HG03558 (cell line): ENCODE results near the gene AGAP3.

Experiments
- ATAC-seq: cut with Tn5 transposase; IDR thresholded peaks from one replicate; pipeline ENCODE4 v1.9.1; 2021; ENCODE audit warnings: moderate number of reproducible peaks; ENCODE audit not compliant: unreplicated experiment; ENCODE audit errors: extremely low read depth

The AGAP3 gene

DNA sequence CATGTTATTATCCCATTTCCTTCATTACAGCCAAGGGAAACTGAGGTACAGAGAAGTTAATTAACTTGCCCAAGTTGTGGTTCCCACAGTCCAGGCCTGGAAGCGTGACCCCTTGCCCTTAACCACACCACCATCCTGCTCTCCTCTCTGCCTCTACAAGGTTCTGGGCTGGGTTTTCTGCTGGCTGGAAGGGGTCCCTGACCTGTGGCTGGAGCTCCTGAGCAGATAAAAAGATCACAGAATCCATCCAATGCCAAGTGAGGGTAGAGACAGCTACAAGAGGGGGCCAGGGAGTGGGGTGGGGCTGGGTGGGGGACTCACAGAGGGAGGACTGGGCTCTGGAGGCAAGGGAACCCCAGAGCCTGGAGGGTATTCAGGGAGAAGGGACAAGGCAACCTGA lies 91.0 kb downstream of the AGAP3 start:
- ATAC-seq, result no peak

- no peak for ATAC-seq
Observed at GRCh38 chr7:151178236-151178635, 92.0 kb downstream of the AGAP3 start.

- no peak for ATAC-seq
Observed at GRCh38 chr7:151178831-151179230, 92.6 kb downstream of the AGAP3 start.

DNA sequence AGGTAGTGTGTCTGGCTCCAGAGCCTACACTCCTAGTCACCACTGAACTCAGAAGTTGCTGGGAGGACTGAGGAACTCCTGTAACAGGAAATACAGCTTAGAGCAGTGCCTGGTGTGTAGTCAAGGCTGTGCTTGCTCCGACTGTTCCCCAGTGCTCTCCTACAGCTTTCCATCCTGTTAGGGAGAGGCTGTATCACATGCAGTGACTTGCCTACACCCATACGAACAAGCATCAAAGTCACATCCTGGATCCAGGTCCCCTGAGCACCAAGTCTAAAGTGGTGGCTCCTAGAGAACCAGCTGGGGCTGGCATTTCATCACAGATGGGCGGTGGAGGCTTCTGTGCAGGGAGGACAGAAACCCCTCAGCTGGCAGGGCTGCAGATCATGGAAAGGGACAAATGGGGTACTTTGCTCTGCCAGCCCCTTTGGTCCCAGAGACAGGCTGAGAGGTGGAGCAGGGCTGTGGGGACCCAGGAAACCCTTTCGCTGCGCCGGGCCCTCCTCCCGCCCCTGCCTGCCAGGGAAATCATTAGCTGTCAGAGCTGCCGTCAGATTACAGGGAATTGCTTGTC lies 93.1 kb downstream of the AGAP3 start:
- ATAC-seq, result no peak

- ATAC-seq, result no peak
Observed at GRCh38 chr7:151179946-151180345, 93.7 kb downstream of the AGAP3 start.

DNA sequence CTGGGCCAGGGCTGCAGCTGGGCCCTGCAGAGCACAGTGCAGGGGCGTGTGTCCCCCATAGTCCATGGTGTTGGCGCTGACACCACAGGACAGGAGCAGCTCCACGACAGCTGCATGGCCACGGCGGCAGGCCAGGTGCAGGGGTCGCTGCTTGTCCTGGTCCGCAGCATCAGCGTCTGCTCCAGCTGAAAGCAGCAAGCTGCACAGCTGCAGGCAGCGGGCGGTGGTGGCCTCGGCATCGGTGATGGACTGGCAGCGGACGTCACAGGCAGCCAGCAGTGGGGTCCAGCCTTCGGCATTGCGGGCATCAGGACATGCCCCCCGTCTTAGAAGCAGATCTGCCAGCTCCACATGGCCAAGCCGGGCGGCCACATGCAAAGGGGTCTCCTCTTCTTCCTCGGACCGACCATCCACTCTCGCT lies 94.7 kb downstream of the AGAP3 start:
- ATAC-seq, result no peak

GRCh38 chr7:151185762-151186639 lies 99.7 kb downstream of the AGAP3 start:
- ATAC-seq, result no peak

DNA sequence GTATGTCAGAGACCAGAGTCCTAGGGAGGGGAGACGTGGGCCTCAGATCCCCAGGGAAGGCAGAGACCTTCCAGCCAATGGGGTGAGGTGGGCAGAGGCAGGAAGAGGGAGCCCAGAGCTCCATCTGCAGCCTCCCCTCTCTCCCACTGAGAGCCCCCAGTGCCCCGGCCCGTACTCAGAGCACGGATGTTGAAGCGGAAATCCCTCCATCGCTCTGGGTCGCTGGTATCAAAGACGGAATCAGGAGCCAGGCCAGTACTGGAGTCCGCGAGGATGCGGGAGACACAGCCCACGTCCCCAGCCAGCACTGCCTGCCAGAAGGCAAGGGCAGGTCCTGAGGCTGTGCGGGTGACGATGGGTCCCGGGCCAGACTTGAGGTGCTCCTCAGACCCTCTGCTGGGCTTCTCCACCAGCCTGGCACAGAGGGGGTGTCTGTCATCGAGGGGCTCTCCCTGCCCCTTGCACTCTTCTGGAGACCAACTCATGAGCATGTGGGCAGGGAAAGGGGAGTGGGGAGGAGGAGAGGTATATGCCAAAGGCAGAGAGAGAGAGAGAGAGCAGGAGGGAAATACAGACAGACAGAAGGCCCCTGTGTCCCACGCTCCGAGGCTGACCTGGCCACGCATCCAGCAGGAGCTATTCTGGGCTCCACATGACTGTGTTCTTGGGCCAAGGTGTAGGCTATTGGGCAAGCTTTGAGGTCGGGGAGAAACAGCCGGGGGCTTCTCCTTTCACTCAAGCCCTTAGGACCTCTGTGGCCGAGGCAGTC lies 100.5 kb downstream of the AGAP3 start, which contains the start of gene ASB10:
TSS of gene ASB10 (minus strand) at position 611 of the 769 bp plus-strand sequence. CDS start at position 491, 120 bp downstream.
- no peak for ATAC-seq

GRCh38 chr7:151187409-151188251 lies 101.4 kb downstream of the AGAP3 start:
- ATAC-seq, result no peak

- no peak for ATAC-seq
Observed at GRCh38 chr7:151188252-151188542, 101.9 kb downstream of the AGAP3 start.

- no peak for ATAC-seq
Observed at GRCh38 chr7:151189038-151189437, 102.8 kb downstream of the AGAP3 start.

GRCh38 chr7:151191544-151191943 lies 105.3 kb downstream of the AGAP3 start:
- ATAC-seq, result no peak

DNA sequence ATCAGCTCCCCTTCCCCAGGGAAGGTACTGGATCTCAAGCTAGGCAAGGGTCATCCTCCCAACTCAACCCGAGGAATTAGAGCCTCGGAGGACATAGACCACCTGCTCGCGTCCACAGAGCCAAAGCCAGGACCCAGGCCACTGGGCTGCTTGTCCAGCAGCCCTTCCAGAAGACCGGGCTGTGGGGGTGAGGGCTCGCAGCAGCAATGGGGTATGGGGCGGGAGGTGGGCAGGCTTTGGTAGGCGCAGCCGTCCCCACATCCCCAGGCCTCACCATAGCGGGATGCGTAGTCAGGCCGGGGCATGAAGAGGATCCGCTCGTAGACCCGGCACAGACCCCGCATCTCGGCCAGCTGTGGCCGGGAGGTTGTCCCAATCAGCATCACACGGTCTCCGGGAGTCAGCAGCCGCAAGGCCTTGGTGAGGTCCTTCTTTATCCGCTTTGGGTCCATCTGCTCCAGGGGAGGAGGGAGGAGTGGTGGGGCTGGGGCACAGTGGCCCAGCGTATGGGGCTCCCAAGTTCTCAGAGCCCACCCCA lies 105.8 kb downstream of the AGAP3 start:
- no peak for ATAC-seq

DNA sequence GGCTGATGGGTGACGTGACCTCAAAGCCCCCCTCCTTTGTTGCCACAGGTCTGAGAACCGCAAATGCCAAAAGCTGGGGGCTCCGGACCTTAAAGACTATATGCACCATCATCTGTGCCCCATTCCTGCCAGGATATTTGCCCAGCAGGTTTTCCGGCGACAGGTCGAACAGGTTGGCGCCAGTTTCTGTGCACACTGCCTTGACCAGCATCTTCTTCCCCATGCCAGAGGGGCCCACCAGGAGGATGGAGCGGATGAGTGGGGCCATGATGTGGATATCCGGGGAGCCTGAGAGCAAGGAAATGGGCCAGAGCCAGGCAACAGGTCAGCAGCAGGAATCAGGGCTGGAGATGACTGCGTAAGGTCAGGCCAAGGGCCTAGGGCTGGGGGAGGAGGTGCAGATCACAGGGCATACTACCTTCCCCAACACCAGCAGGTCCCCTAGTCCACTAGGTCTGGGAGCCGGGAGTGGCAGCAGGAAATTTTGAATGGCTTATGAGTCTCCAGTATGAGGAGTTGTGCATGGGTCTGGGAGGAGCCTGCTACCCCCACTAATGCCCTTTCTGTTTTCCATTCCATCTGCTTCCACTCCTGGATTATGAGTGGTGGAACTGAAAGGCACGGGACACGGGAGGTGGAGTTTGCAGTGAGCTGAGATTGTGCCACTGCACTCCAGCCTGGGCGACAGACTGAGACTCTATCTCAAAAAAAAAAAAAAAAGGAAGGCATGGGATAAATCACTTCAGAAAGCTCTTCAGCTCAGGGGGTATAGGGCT lies 107.1 kb downstream of the AGAP3 start:
- ATAC-seq, result no peak
